HG02981 (cell line): ENCODE measurements around the gene ANGPTL5.
A peak's percentile ranks its signal among the peaks of the same experiment; 100 is the strongest.
"Not testable (repeated sequence)": the region's sequence is repeated elsewhere in the genome, so short reads cannot be mapped to it uniquely, and the experiment has no call there.

Experiments
- ATAC-seq: cut with Tn5 transposase; IDR thresholded peaks from one replicate; pipeline ENCODE4 v1.9.1; 2021; ENCODE audit warnings: mild to moderate bottlenecking, moderate library complexity; ENCODE audit not compliant: unreplicated experiment

The ANGPTL5 gene

DNA sequence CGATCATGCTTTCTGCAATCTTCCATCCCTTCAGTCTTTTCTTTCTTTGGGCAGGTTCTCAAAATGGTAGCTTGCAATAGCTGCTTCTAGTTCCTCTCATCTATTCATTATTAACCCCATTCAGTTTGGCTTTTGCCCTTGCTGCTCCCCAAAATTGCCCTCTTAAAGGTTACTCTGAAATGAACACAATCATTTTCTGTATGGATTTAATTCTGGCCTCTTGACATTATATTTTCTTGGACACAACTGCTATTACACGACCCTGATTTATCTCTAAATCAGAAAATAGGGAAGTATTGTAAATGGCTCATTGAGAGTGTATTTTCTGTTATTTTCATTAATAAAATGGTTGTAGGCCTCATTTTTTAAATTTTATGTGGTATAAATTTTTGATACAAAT lies at the start of gene ANGPTL5:
Gene ANGPTL5 (minus strand): TSS at position 101 of the 400 bp plus-strand sequence. CDS start 8,613 bp downstream, outside the sequence.
- ATAC-seq = no peak

DNA sequence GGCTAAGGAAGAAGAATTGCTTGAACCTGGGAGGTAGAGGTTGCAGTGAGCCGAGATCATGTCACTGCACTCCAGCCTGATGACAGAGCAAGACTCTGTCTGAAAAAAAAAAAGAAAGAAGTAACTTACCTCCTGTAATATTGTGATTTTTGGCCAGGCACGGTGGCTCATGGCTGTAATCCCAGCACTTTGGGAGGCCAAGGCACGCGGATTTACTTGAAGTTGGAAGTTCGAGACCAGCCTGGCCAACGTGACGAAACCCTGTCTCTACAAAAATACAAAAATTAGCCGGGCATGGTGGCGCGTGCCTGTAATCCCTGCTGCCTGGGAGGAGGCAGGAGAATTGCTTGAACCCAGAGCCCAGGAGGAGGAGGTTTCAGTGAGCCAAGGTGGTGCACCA lies 47.9 kb upstream of the ANGPTL5 start:
- not testable (repeated sequence) for ATAC-seq

GRCh38 chr11:101960231-101960630 lies 43.9 kb upstream of the ANGPTL5 start:
- ATAC-seq = no peak

DNA sequence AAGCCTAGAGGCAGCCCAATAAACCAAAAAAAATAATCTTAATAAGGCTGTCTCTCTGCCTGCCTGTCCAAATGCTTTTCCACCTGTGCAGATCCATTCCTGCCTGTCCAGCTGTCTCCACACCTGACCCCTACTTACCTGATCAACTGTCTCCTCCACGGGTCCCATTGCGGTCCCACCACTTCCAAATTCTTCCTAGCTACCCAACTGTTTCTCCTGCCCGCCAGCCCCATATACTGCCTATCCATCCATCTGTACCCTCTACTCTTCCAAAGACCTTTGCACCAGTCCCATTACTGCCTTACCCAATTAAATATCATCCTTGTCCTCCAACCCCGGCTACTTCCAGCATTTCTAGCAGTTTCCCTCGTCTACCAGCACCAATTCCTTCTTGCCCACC lies 39.4 kb upstream of the ANGPTL5 start:
- ATAC-seq = no peak

DNA sequence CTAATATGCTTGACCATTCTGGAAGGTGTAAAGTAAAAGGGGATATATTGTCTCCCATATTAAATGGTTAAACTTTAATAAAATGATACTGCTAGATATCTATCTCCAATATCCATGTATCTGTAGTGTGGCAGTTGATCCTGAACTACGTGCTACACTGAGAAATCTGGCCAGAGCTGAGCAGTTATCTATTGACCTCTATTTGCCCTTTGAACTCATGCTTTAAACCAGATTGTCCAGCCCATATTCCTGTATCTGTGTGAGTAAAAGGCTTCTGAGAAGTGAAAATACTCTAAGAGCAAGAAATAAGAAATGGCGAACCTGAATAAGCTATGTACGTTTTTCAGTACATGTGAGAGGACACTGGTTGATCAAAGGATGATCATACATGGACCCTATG lies 39.0 kb upstream of the ANGPTL5 start:
- ATAC-seq = no peak

DNA sequence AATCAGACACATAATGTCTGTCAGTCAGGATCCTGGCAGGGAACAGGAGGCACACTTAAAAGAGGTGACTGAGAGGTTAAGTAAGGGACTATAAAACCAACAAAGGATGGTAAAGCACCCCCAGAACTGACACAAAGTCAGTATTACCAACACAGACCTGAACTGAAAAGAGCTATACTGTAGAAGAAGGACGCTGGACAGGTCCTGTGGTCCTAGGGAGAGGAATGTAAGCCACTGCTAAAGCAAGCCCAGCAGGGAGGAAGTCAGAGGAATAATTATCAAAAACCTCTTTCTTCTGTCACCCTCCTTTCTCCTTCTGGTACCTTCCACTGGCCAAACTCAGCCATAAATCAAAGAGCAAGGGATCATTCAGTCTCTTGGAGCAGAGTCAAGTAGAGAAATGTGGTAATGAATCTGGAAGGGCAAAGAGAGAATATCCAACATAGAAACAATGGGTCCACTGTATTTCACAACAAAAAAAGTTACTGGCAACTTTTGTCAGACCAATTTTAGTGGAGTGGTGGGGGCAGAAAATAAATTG lies 33.4 kb upstream of the ANGPTL5 start:
- ATAC-seq = no peak

GRCh38 chr11:101945448-101945847 lies 29.1 kb upstream of the ANGPTL5 start:
- no peak for ATAC-seq

DNA sequence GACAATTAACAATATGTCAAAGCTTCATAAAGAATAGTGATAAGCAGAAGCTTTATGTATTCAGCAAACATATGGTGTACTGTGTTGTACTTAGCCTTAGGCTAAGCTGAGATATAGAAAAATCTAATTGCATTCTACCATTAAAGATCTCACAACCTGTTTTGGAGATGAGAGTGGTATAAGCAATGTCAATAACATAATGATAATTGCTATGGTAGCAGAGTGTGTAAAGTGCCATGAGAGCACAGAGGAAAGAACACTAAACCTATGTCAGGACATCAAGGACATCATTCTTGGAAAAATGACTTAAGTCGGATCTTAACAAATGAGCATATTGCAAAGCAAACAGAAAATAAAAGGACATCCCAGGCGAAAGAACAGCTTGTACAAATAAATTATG lies 28.6 kb upstream of the ANGPTL5 start:
- ATAC-seq = no peak

GRCh38 chr11:101940901-101941520 lies 24.7 kb upstream of the ANGPTL5 start:
- no peak for ATAC-seq

DNA sequence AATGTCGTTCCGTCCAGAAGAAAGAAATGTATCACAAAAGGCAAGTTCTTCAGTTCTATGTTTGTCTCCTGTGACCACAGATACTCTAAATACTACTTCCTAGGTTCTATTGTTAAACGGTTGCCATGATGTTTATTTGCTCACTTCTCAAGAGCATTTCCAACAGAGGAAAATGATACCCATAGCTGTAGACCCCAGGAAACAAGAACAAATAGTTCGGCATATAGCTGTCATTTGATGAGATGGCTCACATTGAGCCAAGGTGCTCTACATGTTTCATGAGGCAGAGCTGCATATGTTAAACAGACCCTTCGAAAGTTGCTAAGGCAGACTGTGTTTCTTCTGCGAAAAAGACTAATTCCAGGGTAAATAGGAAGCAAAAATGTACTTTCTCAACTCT lies 15.4 kb upstream of the ANGPTL5 start:
- ATAC-seq = no peak

DNA sequence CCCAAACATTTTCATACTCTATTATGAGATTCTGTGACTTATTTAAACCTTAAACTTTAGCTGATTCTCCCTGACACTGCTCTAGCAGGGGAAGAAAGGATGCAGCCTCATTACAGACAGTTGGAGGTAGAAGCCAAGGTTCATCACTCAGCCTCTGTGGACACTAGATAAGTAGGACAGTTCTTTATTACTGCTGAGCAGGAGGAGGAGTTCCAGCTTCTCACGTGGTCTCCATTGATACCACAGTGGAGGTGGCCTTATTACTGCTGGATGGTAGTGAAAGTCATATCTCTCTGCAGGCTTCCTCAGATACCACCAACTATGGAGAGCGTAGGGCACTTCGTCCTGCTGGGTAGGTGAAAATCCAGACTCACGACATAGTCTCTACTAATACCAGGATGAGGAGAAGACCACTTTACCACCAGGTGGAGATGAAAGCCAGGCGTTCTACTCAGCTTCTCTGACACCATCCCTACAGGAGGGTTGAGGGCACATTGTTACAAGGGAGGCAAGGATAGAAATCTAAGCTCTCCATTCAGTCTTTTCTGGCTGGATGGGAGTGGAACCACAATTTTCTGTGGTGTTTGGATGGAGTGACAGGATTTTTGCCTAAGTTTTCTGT lies 13.1 kb upstream of the ANGPTL5 start:
- no peak for ATAC-seq

DNA sequence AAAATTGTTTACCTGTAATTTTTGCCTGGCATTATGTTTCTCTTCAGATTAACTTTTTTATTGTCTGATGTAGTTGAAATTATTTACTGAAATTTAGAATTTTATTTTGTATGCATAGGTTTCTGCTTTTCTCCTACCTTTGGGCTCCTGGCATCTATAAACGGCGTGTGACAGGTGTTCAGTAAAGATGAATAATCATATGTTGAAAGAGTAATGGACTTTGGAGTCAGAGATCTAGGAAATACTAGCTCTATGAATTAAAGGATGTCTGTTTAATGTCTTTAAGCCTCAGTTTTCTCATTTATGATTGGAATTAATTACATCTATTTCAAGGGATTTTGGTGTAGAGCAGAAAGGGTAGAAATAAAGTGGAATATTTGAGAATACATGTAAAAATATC lies 7.2 kb upstream of the ANGPTL5 start:
- no peak for ATAC-seq

GRCh38 chr11:101920992-101921391 lies 4.7 kb upstream of the ANGPTL5 start:
- ATAC-seq = no peak

GRCh38 chr11:101917226-101917625 lies 904 bp upstream of the ANGPTL5 start:
- no peak for ATAC-seq

- ATAC-seq = peak; percentile 50
Observed at GRCh38 chr11:101915791-101916291, 481 bp downstream of the ANGPTL5 start.

DNA sequence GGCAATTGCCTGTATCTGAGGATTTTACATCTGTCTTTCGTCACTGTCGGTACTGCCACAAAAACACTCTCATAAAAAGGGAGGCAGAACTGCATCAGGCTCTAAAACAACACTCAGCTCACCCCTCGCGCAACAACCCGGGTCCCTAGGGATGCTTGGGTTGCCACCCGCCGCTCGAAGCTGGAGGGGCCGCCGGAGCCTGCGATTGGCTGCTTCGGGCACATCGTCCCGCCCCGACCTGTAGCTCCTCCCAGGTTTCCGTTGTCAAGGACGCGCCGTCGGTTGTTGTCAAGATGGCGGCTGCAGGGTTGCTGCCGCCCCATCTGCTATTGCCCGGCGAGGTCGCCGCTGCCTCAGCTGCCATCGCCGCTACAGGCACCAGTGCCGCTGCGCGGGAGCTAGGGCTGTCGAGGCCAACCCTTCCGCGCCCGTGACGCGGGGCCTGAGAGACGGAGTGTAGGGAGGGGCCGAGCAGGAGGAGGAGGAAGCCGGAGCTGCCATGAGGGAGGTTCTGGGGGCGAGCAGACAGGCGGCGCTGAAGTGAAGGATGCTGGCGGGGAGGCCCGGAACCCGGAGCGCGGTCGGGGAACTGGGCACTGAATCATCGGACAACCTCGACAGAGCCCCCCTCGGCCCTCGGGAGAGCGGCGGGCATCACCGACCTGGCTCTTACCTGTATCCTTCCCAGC lies 1.4 kb downstream of the ANGPTL5 start, which contains the start of gene CEP126:
Gene CEP126 (plus strand): TSS at position 273 of the 689 bp plus-strand sequence. CDS start 275 bp downstream, at position 548.
- ATAC-seq = peak; percentile 99

GRCh38 chr11:101914341-101914737 lies 2.0 kb downstream of the ANGPTL5 start:
- ATAC-seq = no peak

GRCh38 chr11:101913656-101914055 lies 2.7 kb downstream of the ANGPTL5 start:
- ATAC-seq = no peak

DNA sequence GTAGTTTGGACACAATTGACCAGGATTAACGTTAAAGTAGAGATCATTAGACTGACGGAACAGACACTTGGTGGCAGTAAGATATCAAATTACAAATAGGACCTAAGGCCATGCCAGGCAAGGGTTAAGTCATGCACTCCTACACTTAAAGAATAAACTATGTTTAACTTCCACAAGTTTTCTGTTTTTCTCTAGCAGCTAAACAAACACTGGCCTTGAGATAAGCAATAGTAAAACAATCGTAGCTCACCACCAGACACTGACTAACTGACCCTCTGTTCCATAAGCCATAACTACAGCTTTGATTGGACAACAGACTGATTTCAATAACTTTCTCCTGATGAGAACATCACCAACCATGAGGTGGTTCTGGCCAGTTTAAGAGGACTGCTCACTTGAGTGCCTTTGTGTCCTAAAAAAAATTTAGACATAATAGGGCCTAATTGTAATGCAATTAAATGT lies 3.5 kb downstream of the ANGPTL5 start:
- ATAC-seq = no peak

GRCh38 chr11:101909087-101909486 lies 7.2 kb downstream of the ANGPTL5 start:
- ATAC-seq = no peak

DNA sequence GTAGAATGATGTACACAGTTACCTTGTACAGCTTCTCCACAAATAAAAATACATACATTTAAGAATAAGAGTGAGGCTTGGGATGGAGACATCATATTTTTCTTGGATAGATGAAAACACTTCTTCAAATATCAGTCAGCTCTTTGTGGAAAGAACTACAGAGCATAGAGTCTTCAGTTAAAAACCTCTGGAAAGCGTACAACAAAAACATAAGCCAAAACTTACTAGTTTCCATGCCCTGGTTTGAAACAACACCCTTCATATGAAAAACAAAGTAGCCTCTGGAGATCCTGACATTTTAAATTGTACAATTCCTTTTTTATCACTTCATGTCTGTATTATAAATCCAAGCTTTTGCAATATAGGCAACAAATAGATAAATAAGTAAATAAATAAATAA lies 8.5 kb downstream of the ANGPTL5 start:
- no peak for ATAC-seq

DNA sequence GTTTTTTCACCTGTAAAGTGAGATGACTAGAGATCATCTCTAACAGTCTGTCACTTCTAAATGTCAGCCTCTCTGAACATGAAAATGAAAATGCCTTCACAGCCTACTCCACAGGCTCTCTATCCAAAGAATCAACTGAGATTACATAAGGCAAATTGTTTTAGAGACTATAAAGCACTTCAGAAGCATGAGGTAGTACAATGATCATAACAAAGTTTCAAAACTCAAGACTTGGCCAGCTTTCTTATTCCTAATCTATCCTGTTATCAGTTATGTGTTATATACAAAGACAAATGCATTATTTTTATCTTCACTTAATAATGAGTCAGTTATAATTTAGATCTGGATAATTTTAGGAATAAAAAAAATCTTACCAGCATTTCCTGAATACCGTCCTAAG lies 21.8 kb downstream of the ANGPTL5 start:
- ATAC-seq = no peak
